ENCODE data around the gene HDAC7. TPM values are rescaled to one million over a fixed set of nuclear protein-coding genes. Genes with fewer than 3 reads are reported as not detected.

The HDAC7 gene
- total RNA-seq, 1 donor from 2014 or later: 67.9 TPM

DNA sequence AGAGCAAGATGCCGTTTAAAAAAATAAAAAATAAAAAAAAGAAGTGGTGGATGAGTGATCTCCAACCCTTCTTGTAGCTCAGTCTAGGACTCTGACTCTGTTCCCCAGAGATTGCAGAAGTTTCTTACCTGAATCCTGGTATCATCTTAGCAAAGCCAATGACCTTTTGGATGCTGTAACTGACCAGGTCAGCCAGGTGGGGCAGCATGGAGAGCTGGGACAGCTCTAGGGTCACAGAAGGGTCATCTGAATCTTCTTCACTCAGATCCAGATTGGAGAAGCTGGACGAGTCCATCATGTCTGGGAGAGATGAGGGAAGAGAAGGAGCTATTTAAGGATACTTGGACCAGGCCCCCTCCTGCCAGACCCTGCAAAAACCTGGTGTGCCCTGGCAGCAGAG, 35.8 kb upstream of the HDAC7 start:
- H3K9me3 Mint-ChIP-seq (ENCODE audit: unreplicated experiment): no peaks in the 10 kb centered on the region
- no peak overlapping the region for H3K27ac Mint-ChIP-seq (ENCODE audit: unreplicated experiment)
- no peak for DNase-seq
- TF ChIP-seq, protein P1, sequence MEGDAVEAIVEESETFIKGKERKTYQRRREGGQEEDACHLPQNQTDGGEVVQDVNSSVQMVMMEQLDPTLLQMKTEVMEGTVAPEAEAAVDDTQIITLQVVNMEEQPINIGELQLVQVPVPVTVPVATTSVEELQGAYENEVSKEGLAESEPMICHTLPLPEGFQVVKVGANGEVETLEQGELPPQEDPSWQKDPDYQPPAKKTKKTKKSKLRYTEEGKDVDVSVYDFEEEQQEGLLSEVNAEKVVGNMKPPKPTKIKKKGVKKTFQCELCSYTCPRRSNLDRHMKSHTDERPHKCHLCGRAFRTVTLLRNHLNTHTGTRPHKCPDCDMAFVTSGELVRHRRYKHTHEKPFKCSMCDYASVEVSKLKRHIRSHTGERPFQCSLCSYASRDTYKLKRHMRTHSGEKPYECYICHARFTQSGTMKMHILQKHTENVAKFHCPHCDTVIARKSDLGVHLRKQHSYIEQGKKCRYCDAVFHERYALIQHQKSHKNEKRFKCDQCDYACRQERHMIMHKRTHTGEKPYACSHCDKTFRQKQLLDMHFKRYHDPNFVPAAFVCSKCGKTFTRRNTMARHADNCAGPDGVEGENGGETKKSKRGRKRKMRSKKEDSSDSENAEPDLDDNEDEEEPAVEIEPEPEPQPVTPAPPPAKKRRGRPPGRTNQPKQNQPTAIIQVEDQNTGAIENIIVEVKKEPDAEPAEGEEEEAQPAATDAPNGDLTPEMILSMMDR (IDR thresholded peaks at IDR 0.05; ENCODE audit: partially characterized antibody, unreplicated experiment): no peak
- H3K4me1 Mint-ChIP-seq (ENCODE audit: low read depth, unreplicated experiment): no peaks in the 10 kb centered on the region
- H3K36me3 Mint-ChIP-seq (ENCODE audit: unreplicated experiment): no peaks in the 10 kb centered on the region
- H3K4me3 Mint-ChIP-seq (ENCODE audit: unreplicated experiment): no peak overlapping the region
- no peaks in the 10 kb centered on the region for H3K27me3 Mint-ChIP-seq (ENCODE audit: unreplicated experiment)

DNA sequence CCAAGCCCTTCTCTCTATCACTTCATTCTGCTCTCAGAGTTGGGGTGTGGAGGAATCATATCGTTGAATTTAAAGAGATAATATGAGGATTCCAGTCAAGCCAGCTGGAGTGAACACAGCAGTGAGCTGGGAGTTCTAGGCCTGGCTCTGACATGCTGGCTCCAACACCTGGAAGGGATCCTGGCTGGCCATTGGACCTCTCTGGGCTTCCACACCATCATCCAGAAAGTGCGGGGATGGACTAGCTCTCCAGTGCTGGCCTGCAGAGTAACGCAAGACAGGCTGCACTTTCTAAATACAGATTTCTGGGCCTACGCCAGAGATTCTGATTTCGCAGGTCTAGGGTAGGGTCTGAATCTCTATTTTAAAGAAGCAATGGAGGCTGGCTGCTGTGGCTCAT, 34.8 kb upstream of the HDAC7 start:
- DNase-seq: no peak
- TF ChIP-seq, protein P1 (IDR thresholded peaks at IDR 0.05; ENCODE audit: partially characterized antibody, unreplicated experiment): no peak
- Mint-ChIP-seq H3K9me3 (ENCODE audit: unreplicated experiment) (no peaks in the 10 kb centered on the region), H3K27me3 (ENCODE audit: unreplicated experiment) (no peaks in the 10 kb centered on the region), H3K4me1 (ENCODE audit: low read depth, unreplicated experiment) (no peaks in the 10 kb centered on the region), H3K27ac (ENCODE audit: unreplicated experiment) (no peak overlapping the region), H3K4me3 (ENCODE audit: unreplicated experiment) (no peak overlapping the region), H3K36me3 (ENCODE audit: unreplicated experiment) (no peaks in the 10 kb centered on the region)

DNA sequence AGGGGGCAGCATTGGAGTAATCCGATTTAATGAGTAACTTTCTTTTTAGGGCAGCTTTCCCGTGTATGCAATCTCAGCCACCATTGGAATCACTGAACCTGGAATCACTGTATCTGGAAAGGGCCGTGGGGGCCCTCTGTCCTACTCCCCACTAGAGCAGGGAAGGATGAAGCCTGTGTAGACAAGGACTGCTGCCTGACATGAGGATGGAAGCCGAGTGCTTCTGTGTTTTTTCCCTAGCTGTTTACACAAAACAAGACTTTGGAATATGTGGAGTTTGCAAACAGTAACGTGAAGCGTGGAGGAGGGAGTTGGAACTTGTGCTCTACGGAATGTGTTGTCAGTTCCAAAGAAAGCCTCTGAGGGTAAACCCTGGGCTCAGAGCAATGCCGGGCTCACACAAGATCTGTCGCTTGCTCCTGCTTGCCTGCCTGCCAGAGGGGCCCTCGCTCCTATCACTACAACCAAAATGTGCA, 32.4 kb upstream of the HDAC7 start:
- no peak overlapping the region for H3K4me3 Mint-ChIP-seq (ENCODE audit: unreplicated experiment)
- H3K36me3 Mint-ChIP-seq (ENCODE audit: unreplicated experiment): no peaks in the 10 kb centered on the region
- TF ChIP-seq, protein P1 (IDR thresholded peaks at IDR 0.05; ENCODE audit: partially characterized antibody, unreplicated experiment): no peak
- H3K27ac Mint-ChIP-seq (ENCODE audit: unreplicated experiment): no peak overlapping the region
- H3K9me3 Mint-ChIP-seq (ENCODE audit: unreplicated experiment): no peaks in the 10 kb centered on the region
- no peak for DNase-seq
- H3K4me1 Mint-ChIP-seq (ENCODE audit: low read depth, unreplicated experiment): no peaks in the 10 kb centered on the region
- no peaks in the 10 kb centered on the region for H3K27me3 Mint-ChIP-seq (ENCODE audit: unreplicated experiment)

DNA sequence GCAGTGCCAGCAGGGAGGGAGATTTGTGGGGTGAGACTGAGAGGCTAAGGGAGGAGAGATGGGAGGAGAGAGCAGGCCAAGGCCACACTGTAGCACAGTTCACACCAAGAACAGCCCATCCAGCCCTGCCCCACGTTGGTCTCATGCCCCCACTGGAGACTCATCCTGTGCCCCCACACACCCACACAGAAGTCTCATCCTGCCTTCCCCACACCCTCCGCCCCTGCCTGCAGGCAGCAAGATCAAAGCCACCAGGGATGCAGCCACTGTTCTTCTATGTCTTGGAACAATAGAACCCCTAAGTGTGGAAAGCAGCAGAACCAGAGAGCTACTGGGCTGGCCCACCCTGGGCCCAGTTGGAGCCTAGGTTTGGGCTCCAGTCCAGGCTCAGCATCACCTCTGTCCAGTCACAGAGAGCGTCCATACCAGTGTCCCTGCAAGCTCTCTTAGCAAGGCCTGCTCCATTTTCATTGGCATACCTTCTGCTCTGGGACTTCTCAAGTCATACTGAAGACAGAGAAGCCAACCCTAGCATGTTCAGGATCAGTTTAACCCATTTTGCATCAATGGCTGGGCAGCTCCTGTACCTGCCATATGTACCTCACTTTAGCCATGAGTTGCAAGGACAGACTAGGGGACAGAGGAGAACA, 31.7 kb upstream of the HDAC7 start:
- Mint-ChIP-seq H3K27me3 (ENCODE audit: unreplicated experiment) (no peaks in the 10 kb centered on the region), H3K4me1 (ENCODE audit: low read depth, unreplicated experiment) (no peaks in the 10 kb centered on the region), H3K36me3 (ENCODE audit: unreplicated experiment) (no peaks in the 10 kb centered on the region), H3K4me3 (ENCODE audit: unreplicated experiment) (no peak overlapping the region), H3K27ac (ENCODE audit: unreplicated experiment) (no peak overlapping the region), H3K9me3 (ENCODE audit: unreplicated experiment) (peaks cover 1% of the 10 kb centered on the region)
- no peak for DNase-seq
- TF ChIP-seq, protein P1 (IDR thresholded peaks at IDR 0.05; ENCODE audit: partially characterized antibody, unreplicated experiment): no peak

Data from glutamatergic neuron (in vitro differentiated cells).